OCI-LY1 (cell line): Measurements from ENCODE around the gene NLRP14.

Experiments used
- CTCF ChIP-seq: fragments of 200-600 bp; sonication (generic), shearing (Covaris generic); IDR thresholded peaks from 2 replicates; pipeline ENCODE4 v1.5.1; 2017; ENCODE audit warnings: mild to moderate bottlenecking, antibody characterized with exemption, low read length, moderate library complexity, mixed read lengths
- EZH2 ChIP-seq: fragments of 200-600 bp; sonication (generic), shearing (Covaris generic); IDR thresholded peaks from 2 replicates; pipeline ENCODE4 v1.8.0; 2017; ENCODE audit warnings: borderline replicate concordance, mixed run types, mild to moderate bottlenecking, antibody characterized with exemption, low read length, moderate library complexity, mixed read lengths

- no peak for TF ChIP-seq EZH2
- no peak for TF ChIP-seq CTCF
Measured at GRCh38 chr11:7057641-7058040, 37.4 kb downstream of the NLRP14 start.
